ENCODE data around the gene WNT7A.

The WNT7A gene

DNA sequence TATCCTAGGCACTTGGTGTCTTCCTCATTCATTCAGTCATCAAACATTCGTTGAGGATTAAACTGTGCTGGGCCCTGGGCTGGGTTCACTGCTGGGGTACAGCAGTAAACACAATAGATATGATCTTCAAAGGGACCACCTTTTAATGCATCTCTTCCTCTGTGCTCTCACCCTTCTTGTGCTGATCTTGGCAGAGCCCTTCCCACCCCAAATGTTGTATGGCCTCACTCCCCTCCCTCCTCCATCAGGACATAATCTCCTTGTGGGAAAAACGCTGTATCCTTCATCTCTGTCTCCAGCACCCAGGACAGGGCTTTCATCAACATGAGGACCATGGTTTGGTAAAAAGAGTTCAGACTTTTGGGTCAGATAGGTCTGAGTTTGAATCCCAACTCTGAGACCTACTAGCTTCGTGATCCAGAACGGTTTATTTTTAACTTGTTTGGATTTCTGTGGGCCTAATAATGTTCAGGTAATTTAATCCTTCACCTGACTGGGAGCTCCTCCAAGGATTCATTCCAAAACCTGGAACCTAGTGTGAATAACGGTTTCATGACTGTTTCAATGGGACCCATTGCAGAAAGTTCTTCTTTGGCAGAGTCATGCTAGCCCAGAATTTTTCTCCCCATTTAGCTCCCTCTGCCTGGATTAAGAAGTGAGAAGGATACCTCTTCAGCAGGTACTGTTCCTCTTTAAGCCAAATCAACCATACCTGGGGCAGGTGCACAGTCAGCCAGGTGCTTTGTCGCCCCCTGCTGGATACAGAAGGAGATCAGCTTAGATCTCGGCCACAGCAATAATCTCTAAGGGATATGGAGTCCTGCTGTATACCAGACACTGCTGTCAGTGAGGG, 5.2 kb upstream of the WNT7A start:
- DNase-seq (ENCODE audit: low read depth): peak; percentile 67

- DNase-seq (ENCODE audit: low read depth): no peak
These were observed 3.8 kb upstream of the WNT7A start for GRCh38 chr3:13883681-13884080.

- DNase-seq (ENCODE audit: low read depth): no peak
These were observed 3.0 kb upstream of the WNT7A start for GRCh38 chr3:13882876-13883275.

GRCh38 chr3:13881536-13882410, 1.9 kb upstream of the WNT7A start:
- DNase-seq (ENCODE audit: low read depth): no peak

DNA sequence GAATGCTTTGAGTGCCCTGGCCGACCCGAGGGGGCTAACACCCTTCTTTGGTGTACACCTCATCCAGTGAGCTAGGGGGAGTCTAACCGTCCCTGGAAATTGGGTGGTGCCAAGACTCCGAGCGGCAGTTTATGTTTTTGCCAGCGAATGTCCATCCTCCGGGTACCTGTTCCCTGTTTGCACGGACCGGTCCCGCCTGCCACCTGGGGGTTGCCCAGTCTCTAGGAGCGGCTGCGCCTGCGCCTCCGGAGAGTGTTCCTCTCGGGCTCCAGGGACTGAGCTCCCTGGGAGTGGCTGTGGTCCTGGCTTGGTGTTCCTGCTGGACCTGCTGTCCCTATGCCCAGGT, 913 bp upstream of the WNT7A start:
- no peak for DNase-seq (ENCODE audit: low read depth)

DNA sequence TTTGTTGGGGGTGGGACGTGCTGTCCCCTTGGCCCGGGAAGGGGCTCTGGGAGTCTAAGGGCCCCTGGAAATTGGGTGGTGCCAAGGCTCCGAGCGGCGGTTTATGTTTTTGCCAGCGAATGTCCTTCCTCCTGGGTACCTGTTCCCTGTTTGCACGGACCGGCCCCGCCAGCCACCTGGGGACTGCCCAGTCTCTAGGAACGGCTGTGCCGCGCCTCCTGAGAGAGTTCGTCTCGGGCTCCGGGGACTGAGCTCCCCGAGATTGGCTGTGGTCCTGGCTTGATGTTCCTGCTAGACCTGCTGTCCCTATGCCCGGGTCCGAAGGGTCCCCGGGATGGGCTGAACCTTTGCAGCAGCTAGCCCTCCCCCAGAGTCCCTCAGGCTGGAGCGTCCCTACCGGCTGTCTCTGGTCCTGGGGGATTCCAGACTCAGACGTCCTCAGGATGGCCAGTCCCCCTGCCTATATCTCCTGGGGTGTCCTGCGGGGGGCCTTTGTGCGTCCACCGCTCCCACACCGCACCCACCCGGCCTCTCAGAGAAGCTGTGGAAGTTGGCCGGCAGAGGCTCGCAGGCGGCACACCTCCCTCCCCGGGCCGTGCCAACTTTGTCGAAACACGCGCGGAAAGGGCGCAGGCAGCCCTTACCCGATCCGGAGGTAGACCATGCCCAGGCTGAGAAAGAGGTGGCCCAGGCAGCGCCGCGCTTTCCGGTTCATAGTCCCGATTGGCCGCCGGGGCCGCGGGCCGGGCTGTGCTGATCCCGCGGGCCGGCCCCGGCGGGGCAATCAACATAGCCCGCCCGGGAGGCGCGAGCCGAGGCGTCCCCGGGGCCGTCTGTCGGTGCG, 547 bp downstream of the WNT7A start:
- DNase-seq (ENCODE audit: low read depth): no peak

DNA sequence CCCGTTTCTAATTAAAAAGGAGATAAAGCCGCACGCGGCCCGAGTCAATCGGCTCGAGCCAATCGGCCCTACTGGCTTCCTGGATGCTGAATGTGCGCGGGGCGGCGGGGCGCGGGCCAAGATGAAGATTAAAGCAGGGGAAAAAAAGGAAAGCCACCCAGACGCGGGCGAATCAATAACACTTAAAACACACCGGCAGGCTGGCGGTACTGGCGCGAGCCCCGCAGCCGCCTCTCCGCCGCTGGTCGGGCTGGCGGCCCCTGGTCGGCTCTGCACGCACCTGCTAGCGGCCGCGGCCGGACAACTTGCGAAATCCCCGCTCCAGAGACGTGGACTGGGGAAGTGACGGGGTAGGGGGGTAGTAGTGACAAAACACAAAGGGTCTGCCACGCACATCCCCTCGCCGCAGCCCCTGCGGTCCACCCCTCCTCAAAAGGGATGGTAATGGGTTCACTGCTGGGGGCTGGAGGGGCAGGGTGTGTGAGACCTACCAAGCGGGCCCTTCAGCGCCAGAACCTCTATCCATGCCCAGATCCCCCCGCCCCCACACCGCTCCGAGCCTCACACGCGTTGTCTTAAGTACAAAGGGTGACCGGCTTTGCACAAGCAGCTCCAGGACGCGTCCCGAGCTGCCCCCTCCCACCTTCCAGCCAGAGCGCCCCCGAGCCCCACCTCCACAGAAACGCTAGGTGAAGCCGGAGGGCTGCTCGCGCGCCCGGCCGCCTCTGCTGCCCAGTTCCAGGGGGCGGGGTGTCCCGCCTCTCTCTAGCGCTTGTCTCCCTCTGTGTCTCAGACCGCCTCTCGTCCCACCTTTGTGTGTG, 1.4 kb downstream of the WNT7A start:
- no peak for DNase-seq (ENCODE audit: low read depth)

DNA sequence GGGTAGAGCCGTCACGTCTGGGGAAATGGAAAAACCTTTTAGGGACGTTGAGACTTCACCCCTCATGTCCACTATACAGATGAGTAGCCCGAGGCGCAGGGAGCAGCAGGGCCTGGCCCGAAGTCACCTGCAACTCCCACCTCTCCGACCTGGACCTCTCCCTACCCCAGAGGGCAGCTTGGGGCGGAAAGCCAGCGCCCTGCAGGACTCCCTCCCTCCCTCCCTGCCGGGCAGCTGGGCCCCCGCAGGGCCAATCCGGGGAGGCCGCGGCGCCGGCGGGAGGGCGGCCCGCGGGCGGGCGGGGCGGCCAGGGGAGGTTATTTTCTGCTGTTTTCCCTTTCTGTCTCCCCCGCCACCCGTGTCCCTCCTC, 2.0 kb downstream of the WNT7A start:
- DNase-seq (ENCODE audit: low read depth): no peak

DNA sequence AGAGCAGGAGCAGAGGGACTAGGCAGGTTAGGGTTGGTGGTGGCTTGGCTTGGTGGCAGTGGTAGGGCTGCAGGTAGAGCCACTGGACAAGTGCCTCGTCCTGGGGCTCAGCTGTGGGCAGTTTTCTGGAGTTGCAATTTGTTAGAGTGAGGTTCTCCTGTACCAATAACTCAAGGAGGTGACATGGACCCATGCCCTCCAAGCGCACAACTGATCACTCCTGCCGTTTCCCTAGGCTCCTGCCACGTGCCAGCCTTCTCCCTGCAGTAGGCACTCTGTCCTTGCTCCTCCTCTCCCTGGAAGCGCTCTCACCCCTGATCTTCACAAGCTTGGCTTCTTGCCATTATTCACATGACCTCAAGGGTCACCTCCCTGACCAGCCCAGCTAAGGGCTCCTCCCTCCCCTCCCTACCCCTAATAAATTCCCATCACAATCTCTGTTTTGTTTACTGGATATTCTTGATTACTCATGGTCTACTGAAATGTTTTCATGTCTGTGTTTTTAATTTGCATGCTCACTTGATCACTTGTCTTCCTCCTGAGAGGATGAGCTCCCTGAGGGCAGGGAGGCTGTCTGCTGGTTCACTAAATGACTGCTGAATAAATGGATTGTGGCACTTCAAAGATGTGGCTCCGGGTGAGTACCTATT, 3.3 kb downstream of the WNT7A start:
- no peak for DNase-seq (ENCODE audit: low read depth)

- DNase-seq (ENCODE audit: low read depth): no peak
These were observed 5.0 kb downstream of the WNT7A start for GRCh38 chr3:13874891-13875290.

- DNase-seq (ENCODE audit: low read depth): no peak
These were observed 6.1 kb downstream of the WNT7A start for GRCh38 chr3:13873818-13874217.

DNA sequence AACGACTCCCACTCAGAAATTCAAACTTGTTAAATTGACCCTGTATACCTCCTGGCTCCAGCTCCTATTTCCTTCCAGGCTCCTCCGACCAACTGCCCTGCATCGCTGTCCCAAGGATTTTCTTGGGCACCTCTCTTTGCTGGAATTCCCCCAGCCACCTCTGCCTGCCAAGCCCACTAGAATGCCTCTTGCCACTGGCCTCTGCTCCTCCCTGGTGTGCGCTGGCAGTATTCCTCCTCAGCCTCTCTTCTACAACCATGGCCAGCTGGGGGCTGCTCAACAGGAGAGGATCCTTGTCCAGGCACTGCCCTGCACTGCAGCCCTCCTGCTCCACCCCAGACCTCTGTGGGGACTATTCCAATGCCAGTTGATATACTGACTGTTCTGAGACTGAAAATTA, 7.4 kb downstream of the WNT7A start:
- DNase-seq (ENCODE audit: low read depth): no peak

DNA sequence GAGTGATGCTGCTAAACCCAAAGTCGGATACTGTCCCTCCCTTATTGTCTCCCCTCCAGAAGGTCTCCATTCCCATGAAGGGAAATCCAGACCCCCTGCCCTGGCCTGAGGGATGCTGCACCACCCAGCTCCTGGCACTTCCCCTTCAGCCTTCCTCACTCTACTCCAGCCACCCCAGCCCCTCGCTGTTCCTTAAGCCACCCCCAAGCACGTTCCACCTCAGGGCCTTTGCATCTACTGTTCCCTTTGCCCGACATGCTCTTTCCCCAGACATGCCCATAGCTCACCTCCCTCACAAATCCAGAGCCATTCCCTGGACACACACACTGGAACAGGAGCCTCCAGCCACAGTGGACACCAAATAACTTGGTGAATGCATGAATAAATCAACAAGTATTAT, 8.1 kb downstream of the WNT7A start:
- DNase-seq (ENCODE audit: low read depth): no peak

GRCh38 chr3:13870902-13871301, 9.0 kb downstream of the WNT7A start:
- no peak for DNase-seq (ENCODE audit: low read depth)

GRCh38 chr3:13869761-13870343, 10.0 kb downstream of the WNT7A start:
- DNase-seq (ENCODE audit: low read depth): no peak

DNA sequence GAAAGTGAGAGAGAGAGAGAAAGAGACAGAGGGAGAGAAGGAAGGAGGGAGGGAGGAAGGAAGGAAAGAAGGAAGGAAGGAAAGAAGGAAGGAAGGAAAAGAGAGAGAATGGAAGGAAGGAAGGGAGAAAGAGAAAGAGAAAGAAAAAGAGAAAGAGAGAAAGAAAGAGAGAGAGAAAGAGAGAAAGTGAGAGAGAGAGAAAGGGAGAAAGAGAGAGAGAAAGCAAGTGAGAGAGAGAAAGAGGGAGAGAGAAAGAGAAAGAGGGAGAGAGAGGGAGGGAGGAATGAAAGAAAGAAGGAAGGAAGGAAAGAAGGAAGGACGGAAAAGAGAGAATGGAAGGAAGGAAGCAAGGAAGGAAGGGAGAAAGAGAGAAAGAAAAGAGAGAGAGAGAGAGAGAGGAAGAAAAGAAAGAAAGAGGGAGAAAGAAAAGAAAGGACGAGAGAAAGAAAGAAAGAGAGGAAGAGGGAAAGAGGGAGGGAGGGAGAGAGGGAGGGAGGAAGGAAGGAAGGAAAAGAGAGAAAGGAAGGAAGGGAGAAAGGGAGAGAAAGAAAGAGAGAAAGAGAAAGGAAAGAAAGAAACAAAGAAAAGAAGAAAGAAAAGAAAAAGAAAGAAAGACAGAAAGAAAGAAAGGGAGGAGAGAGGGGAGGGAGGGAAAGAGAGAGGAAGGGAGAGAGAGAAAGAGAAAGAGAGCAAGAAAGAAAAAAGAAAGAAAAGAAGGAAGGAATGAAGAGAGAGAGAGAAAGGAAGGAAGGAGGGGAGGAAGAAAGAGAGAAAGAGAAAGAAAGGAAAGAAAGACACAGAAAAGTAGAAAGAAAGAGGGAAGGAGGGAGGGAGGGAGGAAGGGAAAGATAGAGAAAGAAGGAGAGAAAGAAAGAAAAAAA, 10.8 kb downstream of the WNT7A start:
- DNase-seq (ENCODE audit: low read depth): no peak

DNA sequence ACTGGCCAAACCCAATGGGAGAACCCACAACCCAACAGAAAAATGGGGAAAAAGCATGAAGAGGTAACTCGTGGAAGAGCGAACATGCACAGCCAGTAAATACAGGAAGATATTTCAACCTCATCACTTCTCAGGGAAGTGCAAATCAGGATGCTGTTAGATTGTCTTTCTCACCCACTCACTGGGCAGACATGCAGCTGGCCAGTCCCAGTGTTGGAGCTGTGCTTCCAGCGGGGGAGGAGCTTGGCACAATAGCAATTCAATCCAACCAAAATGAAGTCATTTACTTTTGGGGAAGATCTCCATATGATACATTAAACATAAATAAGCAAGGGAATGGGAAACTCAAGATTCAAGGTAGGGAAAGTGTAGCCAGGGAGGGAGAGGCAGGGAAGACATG, 12.1 kb downstream of the WNT7A start:
- no peak for DNase-seq (ENCODE audit: low read depth)

GRCh38 chr3:13866041-13866965, 13.6 kb downstream of the WNT7A start:
- peak; percentile 20 for DNase-seq (ENCODE audit: low read depth)

- DNase-seq (ENCODE audit: low read depth): no peak
These were observed 14.3 kb downstream of the WNT7A start for GRCh38 chr3:13865581-13865980.

Measured in activated T-cell treated with anti-CD3 and anti-CD28 coated beads for 1 hour (primary cell).